T-helper 1 cell treated with Interleukin-12 subunit alpha and Interleukin-12 subunit beta and Interleukin-4 antibody, amounts not matched to agents 30 ng/mL and 1 ng/mL, for 36 hours (primary cell): ENCODE measurements around the gene NLRC5. TPM values are rescaled to one million over a fixed set of nuclear protein-coding genes. Genes with fewer than 3 reads are reported as not detected.
"Not testable (repeated sequence)": the region's sequence is repeated elsewhere in the genome, so short reads cannot be mapped to it uniquely, and the experiment has no call there.

Experiments
- intact Hi-C: fragments of 100-400 bp; cut with micrococcal nuclease; formaldehyde crosslinking; loops from one replicate; pipeline ENCODE4 v1.15.1; 2024
- total RNA-seq: library from RNA; stranded (reverse); gene quantifications from 2 replicates; pipeline ENCODE4 v1.2.3, GENCODE V29; 2022

The NLRC5 gene
- total RNA-seq, 1 donor from 2014 or later: 398 TPM

DNA sequence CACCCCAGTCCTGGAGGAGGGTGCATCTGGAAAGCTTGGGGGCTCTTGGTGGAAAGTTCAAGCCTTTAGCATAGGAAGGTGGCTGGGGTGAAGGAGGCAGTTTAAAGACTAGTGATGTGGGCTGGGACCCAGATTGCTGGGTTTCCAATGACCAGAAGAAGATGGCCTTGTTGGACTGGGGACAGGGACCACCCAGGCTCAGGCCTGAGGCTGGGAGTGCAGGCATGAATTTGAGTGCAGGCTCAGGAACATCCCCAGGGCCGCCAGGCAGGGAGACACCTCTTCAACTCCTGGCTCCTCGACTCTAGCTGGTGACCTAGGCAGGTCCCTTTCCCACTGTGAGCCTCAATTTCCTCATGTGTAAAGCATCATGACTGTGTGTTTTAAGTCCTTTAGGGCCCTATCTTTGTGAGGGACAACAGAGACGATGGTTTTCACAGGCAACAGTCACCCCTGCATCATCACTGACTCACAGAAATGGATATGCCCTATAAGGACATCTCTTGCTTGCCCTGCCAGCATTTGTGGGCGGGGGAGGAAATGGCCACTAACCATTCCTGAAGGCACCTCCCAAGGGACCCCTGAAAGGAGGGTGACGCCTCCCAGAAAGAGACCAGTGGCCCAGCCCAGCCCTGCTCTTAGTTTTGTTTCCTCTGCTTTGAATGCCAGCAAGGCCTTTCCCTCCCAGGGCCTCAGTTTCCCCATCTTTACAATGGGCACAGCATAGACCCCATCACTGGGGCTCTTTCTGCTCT is 11.1 kb downstream of the NLRC5 start:
- intact Hi-C loops: no loop called here

DNA sequence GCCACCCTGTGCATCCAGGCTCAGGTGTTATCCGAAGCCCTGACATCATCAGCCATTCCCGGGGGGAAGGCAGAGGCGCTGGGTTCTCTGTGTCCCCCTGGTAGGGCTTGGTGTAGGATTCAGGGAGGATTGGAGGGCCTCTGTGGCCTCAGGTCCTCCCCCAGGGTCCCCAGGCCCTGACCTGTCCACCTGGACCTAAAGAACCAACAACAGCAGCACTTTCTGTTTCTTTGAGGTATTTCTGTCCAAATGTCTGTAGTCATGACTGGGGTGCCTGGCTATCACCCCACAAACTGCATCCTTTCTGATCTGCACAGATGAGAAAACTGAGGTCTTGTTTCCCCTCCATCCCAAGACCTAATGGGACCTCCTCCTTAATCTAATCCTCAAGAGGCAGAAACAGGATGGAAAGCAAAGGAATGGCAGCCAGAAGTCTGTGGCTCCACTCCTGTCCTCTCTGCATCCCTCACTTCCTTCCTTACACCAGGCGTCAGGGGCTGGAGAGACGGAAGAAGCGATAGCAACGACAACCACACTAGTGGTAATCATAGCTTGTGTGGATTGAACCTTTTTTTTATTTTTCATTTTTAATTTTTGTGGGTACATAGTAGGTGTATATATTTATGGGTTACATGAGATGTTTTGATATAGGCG is 11.8 kb downstream of the NLRC5 start:
- intact Hi-C loops: no loop called here

- intact Hi-C loops: no loop called here
Measured at GRCh38 chr16:57003439-57004386, 14.4 kb downstream of the NLRC5 start.

DNA sequence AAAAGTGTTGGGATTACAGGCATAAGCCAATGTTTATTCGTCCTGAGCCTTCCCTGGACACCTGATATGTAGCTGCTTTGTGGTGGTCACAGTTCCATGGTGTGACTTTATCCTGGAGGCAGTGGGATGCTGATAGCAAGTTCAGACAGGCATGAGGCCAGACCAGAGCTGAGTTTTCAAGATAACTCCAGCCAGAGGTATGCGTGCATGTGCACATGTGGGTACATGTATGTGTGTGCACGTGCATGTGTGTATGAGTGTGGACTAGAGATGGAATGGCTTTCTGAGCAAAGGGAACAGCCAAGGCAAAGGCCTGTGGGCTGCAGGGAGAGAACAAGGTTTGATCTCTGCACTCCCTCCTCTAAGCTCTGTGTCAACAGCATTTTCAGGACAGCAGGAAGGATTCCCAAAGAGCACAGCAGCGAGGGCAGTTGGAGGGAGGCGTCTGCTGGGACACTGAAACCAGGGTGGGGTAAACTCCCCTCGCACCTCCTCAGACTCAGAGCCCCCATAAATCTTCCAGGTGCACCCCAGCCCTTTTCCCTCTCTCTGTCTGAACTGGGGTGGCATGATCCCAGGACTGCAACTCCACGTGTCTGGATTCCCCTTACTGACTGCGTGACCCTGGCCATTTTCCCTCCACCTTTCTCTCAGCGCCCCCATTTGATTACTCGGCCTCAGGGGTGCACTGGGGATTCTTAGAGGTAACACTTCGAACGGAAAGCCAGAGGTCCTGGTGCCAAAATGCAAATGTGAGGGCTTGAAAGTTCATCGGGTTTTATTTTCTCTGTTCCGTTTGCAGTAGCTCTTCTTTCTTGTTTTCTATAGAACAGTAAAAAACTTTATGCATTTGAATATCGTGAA is 15.3 kb downstream of the NLRC5 start:
- intact Hi-C loops: no loop called here

DNA sequence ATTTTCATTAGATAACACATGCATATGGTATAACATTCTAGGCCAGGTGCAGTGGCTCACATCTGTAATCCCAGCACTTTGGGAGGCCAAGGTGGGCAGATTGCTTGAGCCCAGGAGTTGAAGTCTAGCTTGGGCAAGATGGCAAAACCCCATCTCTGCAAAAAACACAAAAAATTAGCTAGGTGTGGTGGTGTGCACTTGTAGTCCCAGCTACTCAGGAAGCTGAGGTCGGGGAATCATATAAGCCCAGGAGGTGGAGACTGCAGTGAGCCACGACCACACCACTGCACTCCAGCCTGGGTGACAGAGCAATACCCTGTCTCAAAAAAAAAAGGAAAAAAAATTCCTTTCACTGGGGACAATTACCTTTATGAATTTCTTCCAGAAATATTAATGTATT is 16.2 kb downstream of the NLRC5 start:
- intact Hi-C loops: not testable (repeated sequence)

DNA sequence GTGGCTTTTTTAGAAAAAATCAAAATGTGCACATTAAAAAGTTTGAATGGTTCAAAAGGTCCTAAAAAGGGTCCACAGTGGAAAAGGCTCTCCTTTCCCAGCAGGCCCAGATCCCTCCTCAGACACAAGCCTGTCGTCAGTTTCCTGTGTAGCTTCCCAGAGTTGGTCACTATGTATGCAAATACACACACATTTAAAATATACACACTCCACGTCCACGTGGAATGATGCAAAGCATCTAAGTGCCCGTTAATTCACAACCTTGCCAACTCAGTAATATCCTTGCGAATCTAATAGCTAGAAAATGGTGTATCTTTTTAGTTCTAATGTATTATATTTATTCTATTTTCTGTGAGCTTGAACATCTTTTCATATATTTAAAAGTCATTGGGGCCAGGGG is 17.7 kb downstream of the NLRC5 start:
- intact Hi-C loops: loop anchor here (1.0 kb wide), 1 partner anchor 8 kb away; no protein-coding TSS in a partner anchor

GRCh38 chr16:57007530-57007929 is 18.2 kb downstream of the NLRC5 start:
- intact Hi-C loops: loop anchor here (1.0 kb wide), 1 partner anchor 8 kb away; no protein-coding TSS in a partner anchor

DNA sequence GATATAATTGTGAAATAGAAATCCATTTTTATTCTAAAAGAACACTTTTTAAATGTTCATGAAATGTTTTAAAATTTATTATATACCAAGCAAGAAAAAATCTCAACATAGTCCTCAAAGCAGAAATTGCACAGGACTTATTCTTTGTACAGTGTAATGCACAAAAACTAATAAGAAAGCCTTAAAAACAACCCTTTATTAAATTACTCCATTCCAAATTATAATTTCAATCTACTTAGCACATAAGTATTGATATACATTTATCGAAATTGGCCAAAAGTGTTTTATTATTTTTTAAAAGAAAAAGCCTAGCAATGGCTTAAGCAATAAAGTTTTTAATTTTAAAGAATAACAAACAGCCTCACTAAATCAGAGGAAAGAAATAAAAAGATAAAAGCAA is 19.1 kb downstream of the NLRC5 start:
- intact Hi-C loops: no loop called here

DNA sequence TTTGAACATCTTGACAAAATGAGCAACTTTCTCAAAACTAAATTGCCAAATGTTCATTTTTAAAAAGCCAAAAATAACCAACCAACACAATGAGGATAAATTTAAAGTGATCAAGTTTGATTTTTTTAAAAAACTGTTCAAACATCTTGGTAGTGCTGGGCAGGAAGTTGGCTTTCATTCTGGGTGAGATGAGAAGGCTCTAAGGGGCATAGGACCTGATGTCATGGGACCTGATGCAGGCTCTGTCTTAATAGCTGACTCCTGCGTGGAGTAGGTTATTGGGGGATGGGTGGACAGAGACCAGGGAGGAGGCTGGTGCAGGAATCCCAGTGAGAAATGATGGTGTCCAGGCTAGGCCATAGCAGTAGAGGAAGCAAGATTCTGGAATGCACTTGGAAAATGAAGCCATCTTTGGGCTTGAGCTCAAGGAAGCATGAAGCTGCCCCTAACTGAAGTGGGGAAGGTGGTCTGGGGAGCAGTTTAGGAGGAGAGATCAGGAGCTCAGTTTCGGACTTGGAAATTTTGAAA is 20.4 kb downstream of the NLRC5 start:
- intact Hi-C loops: loop anchor here (10.0 kb wide), 2 partner anchors 235 to 525 kb away; partner anchors contain the start of genes ARL2BP and CCDC102A

GRCh38 chr16:57012353-57012752 is 23.0 kb downstream of the NLRC5 start:
- intact Hi-C loops: loop anchor here (10.0 kb wide), 2 partner anchors 232 to 522 kb away; partner anchors contain the start of genes ARL2BP and CCDC102A

GRCh38 chr16:57013229-57013628 is 23.9 kb downstream of the NLRC5 start:
- intact Hi-C loops: loop anchor here (10.0 kb wide), 2 partner anchors 232 to 522 kb away; partner anchors contain the start of genes ARL2BP and CCDC102A

DNA sequence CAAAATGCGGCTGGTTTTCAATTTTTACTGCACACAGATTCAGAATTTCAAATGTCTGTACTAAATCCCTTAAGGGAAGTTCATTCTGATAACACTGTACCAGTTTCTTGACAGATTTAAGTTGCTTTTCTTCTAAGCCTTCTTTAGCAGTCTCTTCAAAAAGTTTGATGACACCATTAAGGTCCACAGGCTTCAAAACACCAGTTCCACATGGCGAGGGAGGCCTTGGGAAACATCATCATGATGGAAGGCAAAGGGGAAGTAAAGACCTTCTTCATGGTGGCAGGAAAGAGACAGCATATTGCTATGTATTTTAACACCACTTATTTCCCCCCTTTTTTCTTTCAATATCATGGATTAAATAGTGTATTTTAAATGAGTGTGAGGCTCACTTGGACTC is 24.5 kb downstream of the NLRC5 start:
- intact Hi-C loops: loop anchor here (1.0 to 10.0 kb wide), 9 partner anchors 9 to 521 kb away; partner anchors contain the start of genes ARL2BP, CCDC102A, MT2A and NLRC5

DNA sequence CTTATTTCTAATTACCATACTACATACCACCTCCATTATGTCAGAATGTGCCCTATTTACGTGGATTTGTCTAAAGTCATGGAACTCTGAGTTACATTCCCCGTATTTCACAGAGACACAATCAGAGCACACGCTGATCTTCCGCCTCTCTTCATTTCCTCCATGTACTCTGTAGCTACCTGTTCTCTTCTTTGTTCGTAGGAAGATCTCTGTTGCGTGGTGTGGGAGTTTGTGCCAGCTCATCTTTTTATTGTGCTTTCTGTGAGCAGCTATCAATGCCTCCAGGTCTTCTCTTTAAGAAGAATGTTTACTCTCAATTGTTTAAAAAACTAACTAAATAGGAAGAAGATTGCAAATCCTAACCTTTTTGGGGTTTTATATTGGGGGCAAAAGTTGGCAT is 26.9 kb downstream of the NLRC5 start:
- intact Hi-C loops: loop anchor here (10.0 kb wide), 2 partner anchors 228 to 518 kb away; partner anchors contain the start of genes ARL2BP and CCDC102A

GRCh38 chr16:57016831-57017230 is 27.5 kb downstream of the NLRC5 start:
- intact Hi-C loops: loop anchor here (10.0 kb wide), 2 partner anchors 228 to 518 kb away; partner anchors contain the start of genes ARL2BP and CCDC102A

- intact Hi-C loops: loop anchor here (10.0 kb wide), 2 partner anchors 228 to 518 kb away; partner anchors contain the start of genes ARL2BP and CCDC102A
Measured at GRCh38 chr16:57017251-57017650, 27.9 kb downstream of the NLRC5 start.

GRCh38 chr16:57019746-57020145 is 30.4 kb downstream of the NLRC5 start:
- intact Hi-C loops: loop anchor here (10.0 kb wide), 2 partner anchors 225 to 515 kb away; partner anchors contain the start of genes ARL2BP and CCDC102A

GRCh38 chr16:57020651-57021050 is 31.3 kb downstream of the NLRC5 start:
- intact Hi-C loops: no loop called here

DNA sequence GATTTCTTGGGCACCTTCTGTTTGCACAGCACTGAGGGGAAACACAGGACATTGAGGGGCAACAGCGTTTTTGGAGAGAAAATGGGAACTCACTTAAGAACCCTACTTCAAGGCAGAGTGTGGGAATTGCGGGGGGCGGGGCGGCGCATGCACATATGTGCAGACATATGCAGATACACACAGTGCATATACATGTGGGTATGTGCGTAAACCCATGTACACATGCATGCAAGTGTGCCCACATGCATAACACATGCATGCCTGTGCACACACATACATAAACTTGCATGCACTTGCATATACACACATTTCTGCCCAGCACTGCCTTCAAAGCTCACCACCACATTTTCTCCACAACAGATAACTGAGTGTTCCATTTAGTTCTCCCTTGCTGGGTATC is 32.4 kb downstream of the NLRC5 start:
- intact Hi-C loops: loop anchor here (2.0 kb wide), 1 partner anchor 19 kb away; no protein-coding TSS in a partner anchor

DNA sequence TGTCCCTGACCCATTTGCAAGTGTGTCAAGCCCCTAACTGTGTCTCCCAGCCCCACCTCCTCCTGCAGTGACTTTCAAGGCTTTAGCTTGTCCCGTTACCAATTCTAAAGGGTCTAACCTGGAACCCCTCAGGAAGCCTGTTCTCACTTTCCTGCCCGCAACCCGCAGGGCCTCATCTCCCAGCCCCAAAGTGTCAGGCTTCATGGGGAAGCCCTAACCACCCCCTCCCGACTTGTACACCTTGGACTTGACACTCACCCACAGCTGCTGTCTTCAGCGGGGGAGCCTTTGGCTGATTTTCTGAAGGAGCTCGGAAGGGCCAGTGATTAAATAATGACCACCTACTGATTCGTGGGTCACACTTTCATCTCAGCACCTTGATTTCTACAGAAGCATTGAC is 33.1 kb downstream of the NLRC5 start:
- intact Hi-C loops: loop anchor here (2.0 kb wide), 1 partner anchor 18 kb away; no protein-coding TSS in a partner anchor
